ENCODE data around the gene HMMR. TPM values are rescaled to one million over a fixed set of nuclear protein-coding genes. Genes with fewer than 3 reads are reported as not detected.

The HMMR gene
- total RNA-seq, 4 donors from 2014 or later = 0.32 to 2.6 (median 1.0) TPM; not detected in 1

GRCh38 chr5:163436515-163436914, 23.9 kb upstream of the HMMR start:
- DNase-seq (ENCODE audit: low spot score) (no peak), ATAC-seq (ENCODE audit: low FRiP score) (no peak)
- TF ChIP-seq, protein P1, sequence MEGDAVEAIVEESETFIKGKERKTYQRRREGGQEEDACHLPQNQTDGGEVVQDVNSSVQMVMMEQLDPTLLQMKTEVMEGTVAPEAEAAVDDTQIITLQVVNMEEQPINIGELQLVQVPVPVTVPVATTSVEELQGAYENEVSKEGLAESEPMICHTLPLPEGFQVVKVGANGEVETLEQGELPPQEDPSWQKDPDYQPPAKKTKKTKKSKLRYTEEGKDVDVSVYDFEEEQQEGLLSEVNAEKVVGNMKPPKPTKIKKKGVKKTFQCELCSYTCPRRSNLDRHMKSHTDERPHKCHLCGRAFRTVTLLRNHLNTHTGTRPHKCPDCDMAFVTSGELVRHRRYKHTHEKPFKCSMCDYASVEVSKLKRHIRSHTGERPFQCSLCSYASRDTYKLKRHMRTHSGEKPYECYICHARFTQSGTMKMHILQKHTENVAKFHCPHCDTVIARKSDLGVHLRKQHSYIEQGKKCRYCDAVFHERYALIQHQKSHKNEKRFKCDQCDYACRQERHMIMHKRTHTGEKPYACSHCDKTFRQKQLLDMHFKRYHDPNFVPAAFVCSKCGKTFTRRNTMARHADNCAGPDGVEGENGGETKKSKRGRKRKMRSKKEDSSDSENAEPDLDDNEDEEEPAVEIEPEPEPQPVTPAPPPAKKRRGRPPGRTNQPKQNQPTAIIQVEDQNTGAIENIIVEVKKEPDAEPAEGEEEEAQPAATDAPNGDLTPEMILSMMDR (IDR thresholded peaks at IDR 0.05) = no peak

GRCh38 chr5:163437011-163437308, 23.5 kb upstream of the HMMR start:
- TF ChIP-seq, protein P1 (IDR thresholded peaks at IDR 0.05) = no peak
- ATAC-seq (ENCODE audit: low FRiP score) = no peak
- DNase-seq (ENCODE audit: low spot score) = no peak

- peak; percentile 84 for DNase-seq (ENCODE audit: low spot score)
- TF ChIP-seq, protein P1 (IDR thresholded peaks at IDR 0.05) = no peak
- ATAC-seq (ENCODE audit: low FRiP score) = peak; percentile 100
These were observed 22.9 kb upstream of the HMMR start, which contains the start of gene CCNG1 for GRCh38 chr5:163437309-163438182. Gene CCNG1 (plus strand): TSS chr5:163437595. CDS start chr5:163439257, 1,662 bp downstream.

- TF ChIP-seq, protein P1 (IDR thresholded peaks at IDR 0.05) = no peak
- ATAC-seq (ENCODE audit: low FRiP score) = no peak
- no peak for DNase-seq (ENCODE audit: low spot score)
These were observed 21.4 kb upstream of the HMMR start for GRCh38 chr5:163439092-163439425.

DNA sequence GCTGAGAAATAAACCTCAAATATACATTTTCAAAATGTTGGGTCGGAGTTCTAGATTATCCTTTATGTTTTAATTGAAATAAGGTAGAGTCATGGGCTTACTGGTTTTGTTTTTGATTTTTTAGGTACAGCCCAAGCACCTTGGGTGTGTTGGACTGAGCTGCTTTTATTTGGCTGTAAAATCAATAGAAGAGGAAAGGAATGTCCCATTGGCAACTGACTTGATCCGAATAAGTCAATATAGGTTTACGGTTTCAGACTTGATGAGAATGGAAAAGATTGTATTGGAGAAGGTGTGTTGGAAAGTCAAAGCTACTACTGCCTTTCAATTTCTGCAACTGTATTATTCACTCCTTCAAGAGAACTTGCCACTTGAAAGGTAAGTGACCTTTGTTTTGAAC, 19.5 kb upstream of the HMMR start:
- ATAC-seq (ENCODE audit: low FRiP score) (no peak), DNase-seq (ENCODE audit: low spot score) (no peak)
- TF ChIP-seq, protein P1 (IDR thresholded peaks at IDR 0.05) = no peak

- DNase-seq (ENCODE audit: low spot score) (no peak), ATAC-seq (ENCODE audit: low FRiP score) (no peak)
- TF ChIP-seq, protein P1 (IDR thresholded peaks at IDR 0.05) = no peak
These were observed 15.9 kb upstream of the HMMR start for GRCh38 chr5:163444526-163444925.

DNA sequence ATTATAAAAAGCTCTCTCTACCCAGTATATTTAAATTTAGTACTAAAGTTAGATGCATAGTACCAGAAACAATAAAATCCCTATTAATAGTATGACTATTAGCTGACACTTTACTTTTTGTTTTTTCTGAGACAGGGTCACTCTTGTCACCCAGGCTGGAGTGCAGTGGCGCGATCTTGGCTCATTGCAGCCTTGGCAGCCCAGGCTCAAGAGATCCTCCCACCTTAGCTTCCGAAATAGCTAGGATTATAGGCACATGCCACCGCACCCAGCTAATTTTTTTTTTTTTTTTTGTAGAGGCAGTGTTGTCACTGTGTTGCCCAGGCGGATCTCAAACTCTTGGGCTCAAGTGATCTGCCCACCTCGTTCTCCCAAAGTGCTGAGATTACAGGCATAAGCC, 15.1 kb upstream of the HMMR start:
- DNase-seq (ENCODE audit: low spot score) (no peak), ATAC-seq (ENCODE audit: low FRiP score) (no peak)
- TF ChIP-seq, protein P1 (IDR thresholded peaks at IDR 0.05) = no peak
